ENCODE results near the gene FOXP1. TPM values are rescaled to one million over a fixed set of nuclear protein-coding genes. Genes with fewer than 3 reads are reported as not detected.
A peak's percentile ranks its signal among the peaks of the same experiment; 100 is the strongest.

The FOXP1 gene
- polyA plus RNA-seq, 1 donor (not counting 4 experiments of a cell fraction or from before 2014, with no cell fraction given) = 14.6 TPM

- Histone ChIP-seq H2AFZ (ENCODE audit: control insufficient read depth, low read length) (no peak overlapping the region), H3K9me3 (ENCODE audit: control insufficient read depth, low read depth, low read length) (no peaks in the 10 kb centered on the region), H3K9ac (ENCODE audit: control insufficient read depth, extremely low read depth, insufficient read depth, low read length) (no peak overlapping the region), H3K9me1 (ENCODE audit: control insufficient read depth, extremely low read depth, insufficient read depth, low read length) (no peaks in the 10 kb centered on the region), H3K4me2 (ENCODE audit: control insufficient read depth, extremely low read depth, insufficient read depth, low read depth, low read length) (no peak overlapping the region), H3K79me2 (ENCODE audit: control insufficient read depth, insufficient read depth, low read length) (no peaks in the 10 kb centered on the region), H3K4me1 (ENCODE audit: control insufficient read depth, extremely low read depth, insufficient read depth, low read length) (no peaks in the 10 kb centered on the region), H4K20me1 (ENCODE audit: control insufficient read depth, extremely low read depth, insufficient read depth, low read length) (no peaks in the 10 kb centered on the region), H3K4me3 (ENCODE audit: control insufficient read depth in 2 of 3, extremely low read depth in 1 of 3, insufficient read depth in 2 of 3, low read depth in 1 of 3, low read length in 3 of 3) (no peak overlapping the region), H3K36me3 (ENCODE audit: control insufficient read depth in 2 of 2, extremely low read depth in 1 of 2, insufficient read depth in 2 of 2, low read length in 2 of 2) (no peaks in the 10 kb centered on the region), H3K27ac (ENCODE audit: control insufficient read depth, insufficient read depth, low read length) (no peak overlapping the region), H3K27me3 (ENCODE audit: control insufficient read depth, extremely low read depth, insufficient read depth, low read length) (no peaks in the 10 kb centered on the region)
- no peak for TF ChIP-seq EZH2 (IDR thresholded peaks at IDR 0.05; ENCODE audit: low read length)
- TF ChIP-seq CTCF (optimal IDR thresholded peaks at IDR 0.05 in 1 of 3, IDR thresholded peaks at IDR 0.05 in 1 of 3, conservative IDR thresholded peaks at IDR 0.05 in 1 of 3; ENCODE audit: extremely low read depth in 1 of 3, insufficient read depth in 2 of 3, low read length in 3 of 3) = peak in 1 of 3 experiments; percentile 34
- dilution Hi-C loops (cut with MboI; ENCODE audit: extremely low pct_ligation_motif_present, low sequenced_read_pairs) = no loop called here
- peak; percentile 20 for FAIRE-seq
- no peak for DNase-seq (ENCODE audit: low read depth, low spot score)
These were observed 336.1 kb downstream of the FOXP1 start for GRCh38 chr3:71247221-71247957.

GRCh38 chr3:71245971-71246880 is 337.3 kb downstream of the FOXP1 start:
- Histone ChIP-seq H3K27ac (ENCODE audit: control insufficient read depth, insufficient read depth, low read length) (no peak overlapping the region), H3K4me3 (ENCODE audit: control insufficient read depth in 2 of 3, extremely low read depth in 1 of 3, insufficient read depth in 2 of 3, low read depth in 1 of 3, low read length in 3 of 3) (no peak overlapping the region), H3K9ac (ENCODE audit: control insufficient read depth, extremely low read depth, insufficient read depth, low read length) (no peak overlapping the region), H3K4me2 (ENCODE audit: control insufficient read depth, extremely low read depth, insufficient read depth, low read depth, low read length) (no peak overlapping the region), H4K20me1 (ENCODE audit: control insufficient read depth, extremely low read depth, insufficient read depth, low read length) (no peaks in the 10 kb centered on the region), H3K9me1 (ENCODE audit: control insufficient read depth, extremely low read depth, insufficient read depth, low read length) (no peaks in the 10 kb centered on the region), H3K9me3 (ENCODE audit: control insufficient read depth, low read depth, low read length) (no peaks in the 10 kb centered on the region), H3K79me2 (ENCODE audit: control insufficient read depth, insufficient read depth, low read length) (no peaks in the 10 kb centered on the region), H2AFZ (ENCODE audit: control insufficient read depth, low read length) (no peak overlapping the region), H3K36me3 (ENCODE audit: control insufficient read depth in 2 of 2, extremely low read depth in 1 of 2, insufficient read depth in 2 of 2, low read length in 2 of 2) (no peaks in the 10 kb centered on the region), H3K27me3 (ENCODE audit: control insufficient read depth, extremely low read depth, insufficient read depth, low read length) (no peaks in the 10 kb centered on the region), H3K4me1 (ENCODE audit: control insufficient read depth, extremely low read depth, insufficient read depth, low read length) (no peaks in the 10 kb centered on the region)
- dilution Hi-C loops (cut with MboI; ENCODE audit: extremely low pct_ligation_motif_present, low sequenced_read_pairs) = no loop called here
- no peak for FAIRE-seq
- DNase-seq (ENCODE audit: low read depth, low spot score) = no peak
- no peak for TF ChIP-seq EZH2 (IDR thresholded peaks at IDR 0.05; ENCODE audit: low read length)
- TF ChIP-seq CTCF (optimal IDR thresholded peaks at IDR 0.05 in 1 of 3, IDR thresholded peaks at IDR 0.05 in 1 of 3, conservative IDR thresholded peaks at IDR 0.05 in 1 of 3; ENCODE audit: extremely low read depth in 1 of 3, insufficient read depth in 2 of 3, low read length in 3 of 3) = no peak

Measured in keratinocyte (primary cell).